HEK293 (cell line): ENCODE data around the gene HNRNPA2B1.
"Not testable (repeated sequence)": the region's sequence is repeated elsewhere in the genome, so short reads cannot be mapped to it uniquely, and the experiment has no call there.

ENCODE experiments used
- CTCF ChIA-PET: fragments of 350-600 bp; formaldehyde crosslinking; extraction: SDS; loops from one replicate; lab custom pipeline; 2021; ENCODE audit warnings: antibody characterized with exemption; lab: Yijun Ruan, JAX
- POLR2A ChIA-PET: fragments of 300-600 bp; formaldehyde crosslinking; extraction: SDS; loops from one replicate; lab custom pipeline; 2020; ENCODE audit warnings: antibody characterized with exemption, inconsistent platforms; lab: Yijun Ruan, JAX
- H3K27ac ChIP-seq: fragments of 200-500 bp; sonication (Bioruptor generic); 2 replicates; pipeline ENCODE4 v1.5.1; 2014; ENCODE audit warnings: low read depth, low read length, control low read depth, inconsistent platforms; ENCODE audit errors: extremely low read depth
- H3K36me3 ChIP-seq, 2 experiments: fragments of 200-500 bp in 1 of 2; sonication (Bioruptor generic) in 1 of 2; 1 replicate in 1 of 2; 2 replicates in 1 of 2; pipeline ENCODE4 v1.5.1; 2014 to 2017; ENCODE audit warnings: inconsistent platforms in 2 of 2, low read length in 2 of 2; ENCODE audit not compliant: control insufficient read depth in 2 of 2, insufficient read depth in 1 of 2
- H3K4me1 ChIP-seq: fragments of 200-500 bp; sonication (Bioruptor generic); 2 replicates; pipeline ENCODE4 v1.5.1; 2014; ENCODE audit warnings: mild to moderate bottlenecking, low read length, inconsistent platforms; ENCODE audit not compliant: control insufficient read depth, insufficient read depth
- H3K4me3 ChIP-seq: 2 replicates; pipeline ENCODE4 v1.5.1; 2011; ENCODE audit warnings: low read depth, mild to moderate bottlenecking, control low read depth, low read length, moderate library complexity
- H3K9me3 ChIP-seq: fragments of 200-500 bp; sonication (Bioruptor generic); 2 replicates; pipeline ENCODE4 v1.5.1; 2014; ENCODE audit warnings: low read depth, low read length, inconsistent platforms; ENCODE audit not compliant: control insufficient read depth, insufficient read depth
- GLI4 ChIP-seq: fragments of 450-650 bp; formaldehyde crosslinking; IDR thresholded peaks from 2 replicates; pipeline ENCODE4 v1.5.1; 2016; ENCODE audit warnings: missing biosample characterization, missing genetic modification characterization
- IKZF3 ChIP-seq: fragments of 450-650 bp; IDR thresholded peaks from 2 replicates; pipeline ENCODE4 v1.5.0; 2018; ENCODE audit warnings: missing biosample characterization, mild to moderate bottlenecking, missing genetic modification characterization, moderate library complexity
- SETDB1 ChIP-seq: IDR thresholded peaks from one replicate; pipeline ENCODE4 v1.6.1; 2017; ENCODE audit warnings: mild to moderate bottlenecking, low read length, moderate library complexity, mixed read lengths; ENCODE audit not compliant: insufficient read length
- ZBTB20 ChIP-seq: fragments of 450-650 bp; formaldehyde crosslinking; IDR thresholded peaks from 2 replicates; pipeline ENCODE4 v1.5.1; 2016; ENCODE audit warnings: missing biosample characterization, missing genetic modification characterization
- ZNF214 ChIP-seq: fragments of 450-650 bp; formaldehyde crosslinking; IDR thresholded peaks from 2 replicates; pipeline ENCODE4 v1.5.1; 2017; ENCODE audit warnings: missing biosample characterization, mild to moderate bottlenecking, missing genetic modification characterization, borderline replicate concordance
- ZNF394 ChIP-seq: fragments of 450-650 bp; formaldehyde crosslinking; IDR thresholded peaks from 2 replicates; pipeline ENCODE4 v1.5.1; 2016; ENCODE audit warnings: missing biosample characterization, missing genetic modification characterization, mild to moderate bottlenecking, moderate library complexity, borderline replicate concordance
- ZNF423 ChIP-seq: fragments of 450-650 bp; formaldehyde crosslinking; IDR thresholded peaks from 2 replicates; pipeline ENCODE4 v1.5.1; 2016; ENCODE audit warnings: missing biosample characterization, missing genetic modification characterization
- ZNF530 ChIP-seq: fragments of 450-650 bp; formaldehyde crosslinking; IDR thresholded peaks from 2 replicates; pipeline ENCODE4 v1.5.1; 2016; ENCODE audit warnings: low read depth, missing biosample characterization, missing genetic modification characterization
- ZNF660 ChIP-seq: fragments of 450-650 bp; IDR thresholded peaks from 2 replicates; pipeline ENCODE4 v1.5.1; 2018; ENCODE audit warnings: missing biosample characterization, mild to moderate bottlenecking, missing genetic modification characterization
- ZNF701 ChIP-seq: fragments of 450-650 bp; formaldehyde crosslinking; IDR thresholded peaks from 2 replicates; pipeline ENCODE4 v1.5.1; 2016; ENCODE audit warnings: missing biosample characterization, missing genetic modification characterization
- ZNF776 ChIP-seq: fragments of 450-650 bp; formaldehyde crosslinking; IDR thresholded peaks from 2 replicates; pipeline ENCODE4 v1.5.0; 2017; ENCODE audit warnings: missing biosample characterization, missing genetic modification characterization, borderline replicate concordance
- ZNF777 ChIP-seq: fragments of 450-650 bp; formaldehyde crosslinking; IDR thresholded peaks from 2 replicates; pipeline ENCODE4 v1.5.1; 2017; ENCODE audit warnings: missing biosample characterization, missing genetic modification characterization, borderline replicate concordance
- TF ChIP-seq, protein P1 (sequence below): fragments of 450-650 bp; formaldehyde crosslinking; IDR thresholded peaks from 2 replicates; pipeline ENCODE4 v1.5.1; 2017; ENCODE audit warnings: missing biosample characterization, missing genetic modification characterization
- TF ChIP-seq, protein P2 (sequence below): fragments of 450-650 bp; IDR thresholded peaks from 2 replicates; pipeline ENCODE4 v1.5.1; 2018; ENCODE audit warnings: missing biosample characterization, mild to moderate bottlenecking, missing genetic modification characterization
- TF ChIP-seq, protein P3 (sequence below): fragments of 450-650 bp; formaldehyde crosslinking; IDR thresholded peaks from 2 replicates; pipeline ENCODE4 v1.5.1; 2016; ENCODE audit warnings: missing biosample characterization, missing genetic modification characterization
- TF ChIP-seq, protein P4 (sequence below): fragments of 450-650 bp; formaldehyde crosslinking; IDR thresholded peaks from 2 replicates; pipeline ENCODE4 v1.5.1; 2016; ENCODE audit warnings: missing biosample characterization, missing genetic modification characterization

Gene HNRNPA2B1

DNA sequence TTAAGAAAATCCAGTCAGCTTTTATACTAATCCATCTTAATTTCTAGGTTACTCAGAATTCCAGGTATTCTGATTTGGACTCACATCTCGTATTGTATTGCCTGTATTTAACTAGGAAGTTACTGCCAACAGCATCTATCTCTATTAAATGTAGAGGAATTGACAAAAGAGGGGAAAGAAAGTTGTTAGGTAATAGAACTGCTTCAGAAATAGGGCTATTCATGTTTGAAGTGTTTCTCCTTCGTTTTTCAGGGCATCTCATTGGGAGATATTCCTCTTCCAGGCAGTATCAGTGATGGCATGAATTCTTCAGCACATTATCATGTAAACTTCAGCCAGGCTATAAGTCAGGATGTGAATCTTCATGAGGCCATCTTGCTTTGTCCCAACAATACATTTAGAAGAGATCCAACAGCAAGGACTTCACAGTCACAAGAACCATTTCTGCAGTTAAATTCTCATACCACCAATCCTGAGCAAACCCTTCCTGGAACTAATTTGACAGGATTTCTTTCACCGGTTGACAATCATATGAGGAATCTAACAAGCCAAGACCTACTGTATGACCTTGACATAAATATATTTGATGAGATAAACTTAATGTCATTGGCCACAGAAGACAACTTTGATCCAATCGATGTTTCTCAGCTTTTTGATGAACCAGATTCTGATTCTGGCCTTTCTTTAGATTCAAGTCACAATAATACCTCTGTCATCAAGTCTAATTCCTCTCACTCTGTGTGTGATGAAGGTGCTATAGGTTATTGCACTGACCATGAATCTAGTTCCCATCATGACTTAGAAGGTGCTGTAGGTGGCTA is 16.1 kb downstream of the HNRNPA2B1 start:
- TF ChIP-seq IKZF3 (tag by site-specific recombination) (peak; percentile 68; the same call in 1 of the 2 replicates), ZNF660 (tag by site-specific recombination) (0 out of 2 replicates have a peak, but pooled peaks have one; percentile 6)
- H3K9me3 ChIP-seq, H3K4me3 ChIP-seq, H3K4me1 ChIP-seq, H3K27ac ChIP-seq: not testable (repeated sequence)
- peaks cover 7 to 18% of the 10 kb centered on the region in 2 experiments; a peak in 2 of 3 replicates for H3K36me3 ChIP-seq
- CTCF ChIA-PET = interaction anchor here (1.4 kb wide), 1 partner anchor 14 kb away, joined by 4 read pairs; no protein-coding TSS in a partner anchor
- POLR2A ChIA-PET = interaction anchor here (0.7 kb wide), 1 partner anchor 16 kb away, joined by 3 read pairs; the partner anchor contains the start of gene HNRNPA2B1

DNA sequence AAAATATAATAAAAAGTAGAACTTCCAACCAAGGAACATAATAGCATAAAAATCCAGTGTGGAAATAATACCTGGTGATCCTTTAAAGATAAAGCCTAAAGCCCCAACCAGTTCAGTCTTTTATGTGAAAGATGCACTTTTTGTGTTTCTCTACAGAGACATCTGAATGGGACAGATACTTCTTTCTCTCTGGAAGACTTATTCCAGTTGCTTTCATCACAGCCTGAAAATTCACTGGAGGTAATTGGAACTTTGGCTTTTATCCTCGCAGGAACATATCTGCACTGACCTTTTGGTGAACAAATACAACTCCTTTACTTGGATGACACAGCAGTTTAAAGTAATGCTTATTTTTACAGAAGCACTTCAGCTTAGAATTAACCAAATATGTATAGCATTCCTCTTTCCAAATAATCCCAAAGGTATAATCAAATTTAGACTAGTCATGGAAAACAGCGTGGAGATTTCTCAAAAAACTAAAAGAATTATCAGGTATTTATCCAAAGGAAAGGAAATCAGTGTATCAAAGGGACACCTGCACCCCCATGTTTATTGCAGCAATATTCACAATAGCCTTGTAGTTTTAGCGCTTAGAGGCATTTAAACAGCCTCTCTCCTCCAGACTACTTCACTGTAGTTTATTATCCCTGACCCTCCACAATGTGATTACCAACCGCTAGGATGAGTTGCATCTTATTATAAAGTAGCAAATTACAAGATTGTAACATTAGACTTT is 16.8 kb downstream of the HNRNPA2B1 start:
- Histone ChIP-seq H3K4me3 (no peak overlapping the region), H3K27ac (no peak overlapping the region)
- POLR2A ChIA-PET = no interaction called here
- CTCF ChIA-PET = interaction anchor here (0.7 to 1.4 kb wide), 3 partner anchors 14 to 486 kb away, joined by 3 to 4 read pairs (median 4); no protein-coding TSS in a partner anchor
- TF ChIP-seq, protein P1, sequence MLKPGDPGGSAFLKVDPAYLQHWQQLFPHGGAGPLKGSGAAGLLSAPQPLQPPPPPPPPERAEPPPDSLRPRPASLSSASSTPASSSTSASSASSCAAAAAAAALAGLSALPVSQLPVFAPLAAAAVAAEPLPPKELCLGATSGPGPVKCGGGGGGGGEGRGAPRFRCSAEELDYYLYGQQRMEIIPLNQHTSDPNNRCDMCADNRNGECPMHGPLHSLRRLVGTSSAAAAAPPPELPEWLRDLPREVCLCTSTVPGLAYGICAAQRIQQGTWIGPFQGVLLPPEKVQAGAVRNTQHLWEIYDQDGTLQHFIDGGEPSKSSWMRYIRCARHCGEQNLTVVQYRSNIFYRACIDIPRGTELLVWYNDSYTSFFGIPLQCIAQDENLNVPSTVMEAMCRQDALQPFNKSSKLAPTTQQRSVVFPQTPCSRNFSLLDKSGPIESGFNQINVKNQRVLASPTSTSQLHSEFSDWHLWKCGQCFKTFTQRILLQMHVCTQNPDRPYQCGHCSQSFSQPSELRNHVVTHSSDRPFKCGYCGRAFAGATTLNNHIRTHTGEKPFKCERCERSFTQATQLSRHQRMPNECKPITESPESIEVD (tag by site-specific recombination) = peak; percentile 49; the same call in 1 of the 2 replicates
- TF ChIP-seq, protein P2, sequence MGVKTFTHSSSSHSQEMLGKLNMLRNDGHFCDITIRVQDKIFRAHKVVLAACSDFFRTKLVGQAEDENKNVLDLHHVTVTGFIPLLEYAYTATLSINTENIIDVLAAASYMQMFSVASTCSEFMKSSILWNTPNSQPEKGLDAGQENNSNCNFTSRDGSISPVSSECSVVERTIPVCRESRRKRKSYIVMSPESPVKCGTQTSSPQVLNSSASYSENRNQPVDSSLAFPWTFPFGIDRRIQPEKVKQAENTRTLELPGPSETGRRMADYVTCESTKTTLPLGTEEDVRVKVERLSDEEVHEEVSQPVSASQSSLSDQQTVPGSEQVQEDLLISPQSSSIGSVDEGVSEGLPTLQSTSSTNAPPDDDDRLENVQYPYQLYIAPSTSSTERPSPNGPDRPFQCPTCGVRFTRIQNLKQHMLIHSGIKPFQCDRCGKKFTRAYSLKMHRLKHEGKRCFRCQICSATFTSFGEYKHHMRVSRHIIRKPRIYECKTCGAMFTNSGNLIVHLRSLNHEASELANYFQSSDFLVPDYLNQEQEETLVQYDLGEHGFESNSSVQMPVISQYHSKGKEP (tag by site-specific recombination) = 0 out of 2 replicates have a peak, but pooled peaks have one; percentile 36
- TF ChIP-seq GLI4 (tag by site-specific recombination) = no peak
- peak; percentile 0; the same call in 1 of the 2 replicates for TF ChIP-seq ZNF394 (tag by site-specific recombination)
- no peak for TF ChIP-seq SETDB1
- TF ChIP-seq, all 188 proteins: peak for 3
- H3K9me3 ChIP-seq = no peaks in the 10 kb centered on the region
- no peaks in the 10 kb centered on the region for H3K4me1 ChIP-seq
- H3K36me3 ChIP-seq = peaks cover 0 to 11% of the 10 kb centered on the region in 2 experiments; a peak in 1 of 3 replicates

DNA sequence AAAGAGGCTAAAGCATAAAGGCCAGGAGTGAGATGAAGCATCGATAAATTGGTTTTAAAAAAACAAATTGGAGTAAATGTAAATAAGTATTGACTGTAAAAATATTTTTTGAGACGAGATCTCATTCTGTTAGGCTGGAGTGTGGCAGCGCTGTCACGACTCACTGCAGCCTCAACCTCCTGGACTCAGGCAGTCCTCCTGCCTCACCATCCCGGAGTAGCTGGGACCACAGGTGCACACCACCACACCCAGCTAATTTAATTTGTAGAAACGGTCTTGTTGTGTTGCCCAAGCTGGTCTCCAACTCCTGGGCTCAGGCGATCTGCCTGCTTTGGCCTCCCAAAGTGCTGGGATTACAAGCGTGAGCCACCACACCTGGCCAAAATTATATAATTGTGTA is 17.8 kb downstream of the HNRNPA2B1 start:
- no peak overlapping the region for H3K27ac ChIP-seq
- ChIA-PET CTCF (interaction anchor here (0.9 to 1.9 kb wide), 5 partner anchors 11 to 487 kb away, joined by 3 to 10 read pairs (median 4); no protein-coding TSS in a partner anchor), POLR2A (interaction anchor here (0.8 to 0.9 kb wide), 2 partner anchors 30 to 92 kb away, joined by 3 read pairs; partner anchors contain the start of gene NFE2L3)
- no peaks in the 10 kb centered on the region for H3K9me3 ChIP-seq
- H3K4me3 ChIP-seq = no peak overlapping the region
- H3K36me3 ChIP-seq = peaks cover 0 to 4% of the 10 kb centered on the region in 2 experiments; a peak in 1 of 3 replicates
- H3K4me1 ChIP-seq = no peaks in the 10 kb centered on the region
- TF ChIP-seq, protein P2 (tag by site-specific recombination) = no peak
- TF ChIP-seq ZNF214 (tag by site-specific recombination) (no peak), ZNF423 (tag by site-specific recombination) (no peak), ZNF776 (tag by site-specific recombination) (no peak), ZNF777 (tag by site-specific recombination) (no peak), ZBTB20 (tag by site-specific recombination) (no peak), ZNF530 (tag by site-specific recombination) (no peak), ZNF701 (tag by site-specific recombination) (no peak), GLI4 (tag by site-specific recombination) (no peak)
- TF ChIP-seq, protein P3, sequence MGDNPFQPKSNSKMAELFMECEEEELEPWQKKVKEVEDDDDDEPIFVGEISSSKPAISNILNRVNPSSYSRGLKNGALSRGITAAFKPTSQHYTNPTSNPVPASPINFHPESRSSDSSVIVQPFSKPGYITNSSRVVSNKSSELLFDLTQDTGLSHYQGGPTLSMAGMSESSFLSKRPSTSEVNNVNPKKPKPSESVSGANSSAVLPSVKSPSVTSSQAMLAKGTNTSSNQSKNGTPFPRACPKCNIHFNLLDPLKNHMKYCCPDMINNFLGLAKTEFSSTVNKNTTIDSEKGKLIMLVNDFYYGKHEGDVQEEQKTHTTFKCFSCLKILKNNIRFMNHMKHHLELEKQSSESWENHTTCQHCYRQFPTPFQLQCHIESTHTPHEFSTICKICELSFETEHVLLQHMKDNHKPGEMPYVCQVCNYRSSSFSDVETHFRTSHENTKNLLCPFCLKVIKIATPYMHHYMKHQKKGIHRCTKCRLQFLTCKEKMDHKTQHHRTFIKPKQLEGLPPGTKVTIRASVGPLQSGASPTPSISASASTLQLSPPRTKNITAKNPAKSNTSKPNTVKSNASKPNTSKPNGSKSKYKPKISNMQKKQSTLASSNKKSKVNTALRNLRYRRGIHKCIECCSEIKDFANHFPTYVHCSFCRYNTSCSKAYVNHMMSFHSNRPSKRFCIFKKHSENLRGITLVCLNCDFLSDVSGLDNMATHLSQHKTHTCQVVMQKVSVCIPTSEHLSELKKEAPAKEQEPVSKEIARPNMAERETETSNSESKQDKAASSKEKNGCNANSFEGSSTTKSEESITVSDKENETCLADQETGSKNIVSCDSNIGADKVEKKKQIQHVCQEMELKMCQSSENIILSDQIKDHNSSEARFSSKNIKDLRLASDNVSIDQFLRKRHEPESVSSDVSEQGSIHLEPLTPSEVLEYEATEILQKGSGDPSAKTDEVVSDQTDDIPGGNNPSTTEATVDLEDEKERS (tag by site-specific recombination) = no peak
- TF ChIP-seq, protein P4, sequence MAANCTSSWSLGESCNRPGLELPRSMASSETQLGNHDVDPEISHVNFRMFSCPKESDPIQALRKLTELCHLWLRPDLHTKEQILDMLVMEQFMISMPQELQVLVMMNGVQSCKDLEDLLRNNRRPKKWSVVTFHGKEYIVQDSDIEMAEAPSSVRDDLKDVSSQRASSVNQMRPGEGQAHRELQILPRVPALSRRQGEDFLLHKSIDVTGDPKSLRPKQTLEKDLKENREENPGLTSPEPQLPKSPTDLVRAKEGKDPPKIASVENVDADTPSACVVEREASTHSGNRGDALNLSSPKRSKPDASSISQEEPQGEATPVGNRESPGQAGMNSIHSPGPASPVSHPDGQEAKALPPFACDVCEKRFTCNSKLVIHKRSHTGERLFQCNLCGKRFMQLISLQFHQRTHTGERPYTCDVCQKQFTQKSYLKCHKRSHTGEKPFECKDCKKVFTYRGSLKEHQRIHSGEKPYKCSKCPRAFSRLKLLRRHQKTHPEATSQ (tag by site-specific recombination) = no peak
